IMR-90 (cell line): ENCODE measurements around the gene DGKH. TPM values are rescaled to one million over a fixed set of nuclear protein-coding genes. Genes with fewer than 3 reads are reported as not detected.

ENCODE experiments used
- ATAC-seq: fragments of 200-7000 bp; cut with Tn5 transposase; 2 replicates; pipeline ENCODE4 v1.9.1; 2020; ENCODE audit warnings: low read depth, mild to moderate bottlenecking, moderate library complexity
- BruUV-seq: library from RNA; stranded (reverse); fragments of 400-500 nt; replicated peaks from 2 replicates; lab custom pipeline; 2021; lab: Mats Ljungman, UMichigan
- CTCF ChIA-PET: fragments of 300-600 bp; formaldehyde crosslinking; extraction: SDS; loops from one replicate; lab custom pipeline; 2021; ENCODE audit warnings: antibody characterized with exemption; lab: Yijun Ruan, JAX
- POLR2A ChIA-PET: fragments of 300-600 bp; sonication (Branson Sonifier 250); formaldehyde crosslinking; loops from one replicate; lab custom pipeline; 2022; ENCODE audit warnings: antibody characterized with exemption; ENCODE audit not compliant: unreplicated experiment; lab: Charles Lee
- DNase-seq: peaks from one replicate; pipeline ENCODE4 v3.0.0; 2013
- H2AFZ ChIP-seq: replicated peaks from 2 replicates; pipeline ENCODE3; 2013; ENCODE audit warnings: low read length, mild to moderate bottlenecking; ENCODE audit not compliant: poor library complexity
- H2AK5ac ChIP-seq: 2 replicates; pipeline ENCODE4 v1.6.1; 2013; ENCODE audit warnings: low read depth, low read length, inconsistent platforms
- H2AK9ac ChIP-seq: replicated peaks from 2 replicates; pipeline ENCODE3; 2013; ENCODE audit warnings: mild to moderate bottlenecking, low read depth, low read length, moderate library complexity; ENCODE audit not compliant: poor library complexity
- H2BK120ac ChIP-seq: 2 replicates; pipeline ENCODE4 v1.6.1; 2013; ENCODE audit warnings: low read depth, low read length, inconsistent platforms
- H2BK15ac ChIP-seq: 3 replicates; pipeline ENCODE4 v1.6.1; 2013; ENCODE audit warnings: low read depth, low read length, inconsistent platforms
- H2BK20ac ChIP-seq: 2 replicates; pipeline ENCODE4 v1.6.1; 2013; ENCODE audit warnings: low read depth, mild to moderate bottlenecking, inconsistent platforms, low read length, moderate library complexity
- H2BK5ac ChIP-seq: 2 replicates; pipeline ENCODE4 v1.6.1; 2013; ENCODE audit warnings: mild to moderate bottlenecking, low read depth, low read length, inconsistent platforms; ENCODE audit not compliant: poor library complexity, severe bottlenecking
- H3K14ac ChIP-seq: replicated peaks from 2 replicates; pipeline ENCODE4 v1.6.1; 2013; ENCODE audit warnings: low read depth, low read length, inconsistent platforms
- H3K18ac ChIP-seq: 2 replicates; pipeline ENCODE4 v1.6.1; 2013; ENCODE audit warnings: low read depth, low read length, control low read depth
- H3K23ac ChIP-seq: 2 replicates; pipeline ENCODE4 v1.6.1; 2013; ENCODE audit warnings: low read depth, low read length, inconsistent platforms
- H3K27ac ChIP-seq: 2 replicates; pipeline ENCODE4 v1.5.1; 2013; ENCODE audit warnings: mild to moderate bottlenecking, control low read depth, low read length; ENCODE audit not compliant: insufficient read depth
- H3K27me3 ChIP-seq: 2 replicates; pipeline ENCODE4 v1.6.1; 2013; ENCODE audit warnings: low read length; ENCODE audit not compliant: control insufficient read depth, insufficient read depth
- H3K36me3 ChIP-seq: 2 replicates; pipeline ENCODE4 v1.6.1; 2013; ENCODE audit warnings: low read length, mixed read lengths; ENCODE audit not compliant: control insufficient read depth, insufficient read depth
- H3K4ac ChIP-seq: 2 replicates; pipeline ENCODE4 v1.6.1; 2013; ENCODE audit warnings: low read depth, low read length, inconsistent platforms
- H3K4me1 ChIP-seq: 2 replicates; pipeline ENCODE4 v1.6.1; 2013; ENCODE audit warnings: low read length, mixed read lengths; ENCODE audit not compliant: control insufficient read depth, insufficient read depth
- H3K4me2 ChIP-seq: 2 replicates; pipeline ENCODE4 v1.6.1; 2013; ENCODE audit warnings: low read depth, mild to moderate bottlenecking, control low read depth, low read length, moderate library complexity
- H3K4me3 ChIP-seq: 2 replicates; pipeline ENCODE4 v1.5.1; 2013; ENCODE audit warnings: low read depth, mild to moderate bottlenecking, control low read depth, low read length, moderate library complexity; ENCODE audit not compliant: insufficient read depth
- H3K56ac ChIP-seq: 2 replicates; pipeline ENCODE4 v1.6.1; 2013; ENCODE audit warnings: low read length, inconsistent platforms; ENCODE audit not compliant: insufficient read depth; ENCODE audit errors: extremely low read depth
- H3K79me1 ChIP-seq, 2 experiments: 2 replicates each; pipeline ENCODE4 v1.6.1; 2013; ENCODE audit warnings: low read length in 2 of 2, inconsistent platforms in 1 of 2, low read depth in 1 of 2
- H3K9ac ChIP-seq: 2 replicates; pipeline ENCODE4 v1.6.1; 2013; ENCODE audit warnings: low read depth, low read length, control low read depth
- H3K9me1 ChIP-seq: 2 replicates; pipeline ENCODE4 v1.6.1; 2013; ENCODE audit warnings: low read length, inconsistent platforms; ENCODE audit not compliant: insufficient read depth
- H3K9me3 ChIP-seq: 2 replicates; pipeline ENCODE4 v1.6.1; 2013; ENCODE audit warnings: low read length; ENCODE audit not compliant: control insufficient read depth, insufficient read depth
- H4K20me1 ChIP-seq: 2 replicates; pipeline ENCODE4 v1.6.1; 2013; ENCODE audit warnings: low read length, inconsistent platforms; ENCODE audit not compliant: insufficient read depth
- H4K5ac ChIP-seq: 2 replicates; pipeline ENCODE4 v1.6.1; 2013; ENCODE audit warnings: mild to moderate bottlenecking, low read depth, low read length, control low read depth
- H4K8ac ChIP-seq, 2 experiments: 2 replicates each; pipeline ENCODE4 v1.6.1; 2013; ENCODE audit warnings: low read depth in 2 of 2, low read length in 2 of 2, control low read depth in 1 of 2, inconsistent platforms in 1 of 2
- H4K91ac ChIP-seq: 2 replicates; pipeline ENCODE4 v1.6.1; 2013; ENCODE audit warnings: low read depth, low read length, inconsistent platforms; ENCODE audit not compliant: insufficient read depth
- CHD1 ChIP-seq: IDR thresholded peaks from 2 replicates; pipeline ENCODE4 v1.6.1; 2012; ENCODE audit warnings: low read depth, low read length, improper control_type of control experiment
- FOS ChIP-seq: fragments of 150-350 bp; IDR thresholded peaks from 2 replicates; pipeline ENCODE4 v1.6.1; 2016; ENCODE audit warnings: low read depth, low read length
- MAFK ChIP-seq: IDR thresholded peaks from 2 replicates; pipeline ENCODE4 v1.6.1; 2012; ENCODE audit warnings: low read depth, low read length, improper control_type of control experiment
- MAZ ChIP-seq: IDR thresholded peaks from 2 replicates; pipeline ENCODE4 v1.6.1; 2012; ENCODE audit warnings: low read depth, mild to moderate bottlenecking, low read length, improper control_type of control experiment, moderate library complexity, borderline replicate concordance
- MXI1 ChIP-seq: IDR thresholded peaks from 2 replicates; pipeline ENCODE4 v1.6.1; 2012; ENCODE audit warnings: low read depth, mild to moderate bottlenecking, low read length, moderate library complexity, borderline replicate concordance
- NFE2L2 ChIP-seq: fragments of 150-350 bp; IDR thresholded peaks from 2 replicates; pipeline ENCODE4 v1.6.1; 2016; ENCODE audit warnings: low read depth, mild to moderate bottlenecking, low read length
- RAD21 ChIP-seq: IDR thresholded peaks from 2 replicates; pipeline ENCODE4 v1.6.1; 2012; ENCODE audit warnings: low read length, improper control_type of control experiment
- RCOR1 ChIP-seq: IDR thresholded peaks from 2 replicates; pipeline ENCODE4 v1.6.1; 2012; ENCODE audit warnings: mild to moderate bottlenecking, low read length, improper control_type of control experiment; ENCODE audit not compliant: insufficient replicate concordance
- RFX5 ChIP-seq: IDR thresholded peaks from 2 replicates; pipeline ENCODE4 v1.8.0; 2012; ENCODE audit warnings: low read depth, mild to moderate bottlenecking, low read length, moderate library complexity
- WGBS, 2 experiments: methylation state at CpG; one replicate each; pipeline versions ENCODE4 v1.1.5 to v1.1.7; 2013; ENCODE audit warnings: missing lambda C conversion rate in 2 of 2; ENCODE audit not compliant: insufficient read length in 1 of 2; ENCODE audit errors: extremely low coverage in 2 of 2; 5-methylcytosine and 5-hydroxymethylcytosine counted together
- dilution Hi-C: fragments of 300-500 bp; cut with HindIII; formaldehyde crosslinking; loops from one replicate; pipeline ENCODE4 v1.14.3; 2018; ENCODE audit warnings: low sequenced_read_pairs; ENCODE audit not compliant: unreplicated experiment
- in situ Hi-C: fragments of 300-500 bp; cut with MboI; formaldehyde crosslinking; loops from 3 replicates; pipeline ENCODE4 v1.14.3; 2019; ENCODE audit warnings: low sequenced_read_pairs, inconsistent platforms, mixed read lengths
- intact Hi-C: fragments of 100-400 bp; cut with micrococcal nuclease; formaldehyde crosslinking; loops from 2 replicates; pipeline ENCODE4 v1.10.0; 2022
- polyA plus RNA-seq, 3 experiments: library from polyadenylated mRNA; depleted of rRNA; stranded (reverse); fragments of >200 nt; gene quantifications; 2 replicates each; pipeline ENCODE4 v1.2.3, GENCODE V29; 2012; ENCODE audit warnings: low replicate concordance in 1 of 3
- total RNA-seq: library from RNA; depleted of rRNA; stranded (reverse); fragments of >200 nt; gene quantifications from 2 replicates; pipeline ENCODE4 v1.2.3, GENCODE V29; 2012
- TF ChIP-seq, protein P1 (sequence below): conservative IDR thresholded peaks from 2 replicates; pipeline ENCODE4 v1.5.1; 2012; ENCODE audit warnings: mild to moderate bottlenecking, low read depth, low read length, improper control_type of control experiment
- TF ChIP-seq, protein P2 (sequence below): fragments of 150-350 bp; IDR thresholded peaks from 2 replicates; pipeline ENCODE4 v1.6.1; 2016; ENCODE audit warnings: low read depth, mild to moderate bottlenecking, low read length, moderate library complexity, borderline replicate concordance
- TF ChIP-seq, protein P3 (sequence below): fragments of 150-350 bp; IDR thresholded peaks from 2 replicates; pipeline ENCODE4 v1.6.1; 2017; ENCODE audit warnings: mild to moderate bottlenecking, antibody characterized with exemption, low read length, low read depth

DGKH gene
- total and polyA plus RNA-seq, 2 of the 4 experiments (the other 2 are of a cell fraction): 2.0 to 13.4 TPM

DNA sequence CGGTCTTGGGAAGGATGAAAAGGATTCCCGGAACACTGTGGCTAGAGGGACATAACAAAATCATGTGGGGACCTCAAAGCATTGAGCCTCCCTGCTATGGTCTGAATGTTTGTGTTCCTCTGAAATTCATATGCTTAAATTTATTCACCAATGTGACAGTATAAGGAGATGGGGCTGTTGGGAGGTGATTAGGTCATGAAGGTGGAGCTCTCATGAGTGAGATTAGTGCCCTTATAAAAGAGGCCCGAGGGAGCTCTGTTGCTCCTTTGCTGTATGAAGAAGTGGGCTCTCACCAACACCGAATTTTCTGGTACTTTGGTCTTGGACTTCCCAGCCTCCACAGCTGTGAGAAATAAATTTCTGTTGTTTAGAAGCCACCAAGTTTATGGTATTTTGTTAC lies 26.1 kb upstream of the DGKH start:
- Histone ChIP-seq H2BK5ac (no peak overlapping the region), H4K20me1 (no peaks in the 10 kb centered on the region), H3K9me3 (no peaks in the 10 kb centered on the region), H3K27ac (no peak overlapping the region), H2BK15ac (no peak overlapping the region), H2BK20ac (no peak overlapping the region), H2AFZ (no peak overlapping the region), H3K4me1 (no peaks in the 10 kb centered on the region), H3K4ac (no peak overlapping the region), H3K36me3 (no peaks in the 10 kb centered on the region), H3K14ac (no peak overlapping the region), H3K4me2 (no peak overlapping the region), H3K9ac (no peak overlapping the region), H3K4me3 (no peak overlapping the region), H4K5ac (no peak overlapping the region), H3K23ac (no peak overlapping the region), H4K8ac (no peak overlapping the region), H3K27me3 (no peaks in the 10 kb centered on the region), H2BK120ac (no peak overlapping the region), H4K91ac (no peak overlapping the region), H3K18ac (no peak overlapping the region), H3K79me1 (no peaks in the 10 kb centered on the region), H3K56ac (no peak overlapping the region), H3K9me1 (0 out of 2 replicates have a peak, but pooled peaks cover 2% of the 10 kb centered on the region), H2AK5ac (no peak overlapping the region), H2AK9ac (no peak overlapping the region)
- TF ChIP-seq NFE2L2 (no peak), MXI1 (no peak), MAZ (no peak), FOS (no peak), RAD21 (no peak), RFX5 (no peak), MAFK (no peak), RCOR1 (no peak), CHD1 (no peak)
- TF ChIP-seq, protein P1, sequence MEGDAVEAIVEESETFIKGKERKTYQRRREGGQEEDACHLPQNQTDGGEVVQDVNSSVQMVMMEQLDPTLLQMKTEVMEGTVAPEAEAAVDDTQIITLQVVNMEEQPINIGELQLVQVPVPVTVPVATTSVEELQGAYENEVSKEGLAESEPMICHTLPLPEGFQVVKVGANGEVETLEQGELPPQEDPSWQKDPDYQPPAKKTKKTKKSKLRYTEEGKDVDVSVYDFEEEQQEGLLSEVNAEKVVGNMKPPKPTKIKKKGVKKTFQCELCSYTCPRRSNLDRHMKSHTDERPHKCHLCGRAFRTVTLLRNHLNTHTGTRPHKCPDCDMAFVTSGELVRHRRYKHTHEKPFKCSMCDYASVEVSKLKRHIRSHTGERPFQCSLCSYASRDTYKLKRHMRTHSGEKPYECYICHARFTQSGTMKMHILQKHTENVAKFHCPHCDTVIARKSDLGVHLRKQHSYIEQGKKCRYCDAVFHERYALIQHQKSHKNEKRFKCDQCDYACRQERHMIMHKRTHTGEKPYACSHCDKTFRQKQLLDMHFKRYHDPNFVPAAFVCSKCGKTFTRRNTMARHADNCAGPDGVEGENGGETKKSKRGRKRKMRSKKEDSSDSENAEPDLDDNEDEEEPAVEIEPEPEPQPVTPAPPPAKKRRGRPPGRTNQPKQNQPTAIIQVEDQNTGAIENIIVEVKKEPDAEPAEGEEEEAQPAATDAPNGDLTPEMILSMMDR: no peak
- TF ChIP-seq, protein P2, sequence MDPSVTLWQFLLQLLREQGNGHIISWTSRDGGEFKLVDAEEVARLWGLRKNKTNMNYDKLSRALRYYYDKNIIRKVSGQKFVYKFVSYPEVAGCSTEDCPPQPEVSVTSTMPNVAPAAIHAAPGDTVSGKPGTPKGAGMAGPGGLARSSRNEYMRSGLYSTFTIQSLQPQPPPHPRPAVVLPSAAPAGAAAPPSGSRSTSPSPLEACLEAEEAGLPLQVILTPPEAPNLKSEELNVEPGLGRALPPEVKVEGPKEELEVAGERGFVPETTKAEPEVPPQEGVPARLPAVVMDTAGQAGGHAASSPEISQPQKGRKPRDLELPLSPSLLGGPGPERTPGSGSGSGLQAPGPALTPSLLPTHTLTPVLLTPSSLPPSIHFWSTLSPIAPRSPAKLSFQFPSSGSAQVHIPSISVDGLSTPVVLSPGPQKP: no peak
- TF ChIP-seq, protein P3, sequence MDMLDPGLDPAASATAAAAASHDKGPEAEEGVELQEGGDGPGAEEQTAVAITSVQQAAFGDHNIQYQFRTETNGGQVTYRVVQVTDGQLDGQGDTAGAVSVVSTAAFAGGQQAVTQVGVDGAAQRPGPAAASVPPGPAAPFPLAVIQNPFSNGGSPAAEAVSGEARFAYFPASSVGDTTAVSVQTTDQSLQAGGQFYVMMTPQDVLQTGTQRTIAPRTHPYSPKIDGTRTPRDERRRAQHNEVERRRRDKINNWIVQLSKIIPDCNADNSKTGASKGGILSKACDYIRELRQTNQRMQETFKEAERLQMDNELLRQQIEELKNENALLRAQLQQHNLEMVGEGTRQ: no peak
- no peak for DNase-seq
- CTCF ChIA-PET: no interaction called here
- ATAC-seq: no peak
- no CpG with 5 or more reads among the region's 4 CpGs for WGBS, 2 experiments
- POLR2A ChIA-PET: no interaction called here
- dilution Hi-C loops (no loop called here), in situ Hi-C loops (no loop called here), intact Hi-C loops (no loop called here)
- no TSS peak for BruUV-seq
